Retina (tissue), 1 donor: ENCODE results near the gene NAT8.
"Not testable (repeated sequence)": the region's sequence is repeated elsewhere in the genome, so short reads cannot be mapped to it uniquely, and the experiment has no call there.

ENCODE experiments used
- DNase-seq: peaks from one replicate; pipeline ENCODE4 v3.0.0-alpha.2; 2016

The NAT8 gene, protein sequence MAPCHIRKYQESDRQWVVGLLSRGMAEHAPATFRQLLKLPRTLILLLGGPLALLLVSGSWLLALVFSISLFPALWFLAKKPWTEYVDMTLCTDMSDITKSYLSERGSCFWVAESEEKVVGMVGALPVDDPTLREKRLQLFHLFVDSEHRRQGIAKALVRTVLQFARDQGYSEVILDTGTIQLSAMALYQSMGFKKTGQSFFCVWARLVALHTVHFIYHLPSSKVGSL

GRCh38 chr2:73642338-73643018, at the start of gene NAT8:
TSS of gene NAT8 (minus strand) at chr2:73642422. CDS start at chr2:73641628, 794 bp downstream.
- no peak for DNase-seq

- peak; percentile 31 for DNase-seq
Measured at GRCh38 chr2:73690372-73691088, 48.3 kb upstream of the NAT8 start.

DNA sequence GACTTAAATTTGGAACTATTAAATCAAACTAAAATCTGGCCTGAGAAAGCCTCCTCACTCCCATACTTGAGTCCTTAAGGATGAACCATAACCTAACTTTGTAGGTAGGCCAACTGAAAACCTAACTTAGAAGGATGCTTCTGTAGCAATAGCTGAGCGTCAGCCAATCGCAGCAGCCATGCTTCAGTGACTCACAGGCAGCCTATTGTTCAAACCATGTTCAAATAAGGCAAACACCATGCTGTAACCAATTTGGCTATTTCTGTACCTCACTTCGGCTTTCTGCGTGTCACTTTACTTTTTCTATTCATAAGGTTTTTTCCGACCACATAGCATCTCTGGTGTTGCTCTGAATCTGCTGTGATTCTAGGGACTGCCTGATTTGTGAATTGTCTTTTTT, 46.3 kb upstream of the NAT8 start:
- DNase-seq, result not testable (repeated sequence)

DNA sequence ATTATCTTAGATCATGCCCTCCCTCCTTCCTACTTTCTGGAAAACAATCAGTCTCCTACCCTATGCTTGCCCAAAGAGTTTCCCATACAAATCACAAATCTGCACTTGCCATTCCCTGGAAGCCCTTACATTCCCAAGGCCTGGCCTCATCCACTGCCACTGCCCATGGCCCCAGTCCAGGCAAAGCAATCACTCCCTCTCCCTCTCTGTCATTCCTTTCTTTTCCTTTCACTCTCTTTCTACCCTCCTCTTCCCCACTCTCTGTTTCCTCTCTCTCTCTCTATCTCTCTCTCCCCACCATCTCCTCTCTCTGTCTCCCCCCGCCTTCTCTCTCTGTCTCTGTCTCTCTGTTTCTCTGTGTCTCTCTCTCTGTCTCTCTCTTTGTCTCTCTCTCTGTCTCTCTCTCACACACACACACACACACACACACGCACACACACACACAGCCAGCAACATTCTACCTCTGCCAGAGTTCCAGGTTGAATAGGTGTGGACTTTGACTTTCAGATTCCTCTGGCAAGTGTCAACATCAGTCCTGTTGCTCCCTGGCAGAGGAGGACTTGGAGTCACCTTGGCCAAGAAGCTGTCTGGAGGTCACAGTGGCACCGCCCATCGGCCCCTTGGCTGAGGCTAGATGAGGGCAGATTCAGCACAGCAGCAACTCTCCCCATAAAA, 43.7 kb upstream of the NAT8 start:
- DNase-seq, result no peak

DNA sequence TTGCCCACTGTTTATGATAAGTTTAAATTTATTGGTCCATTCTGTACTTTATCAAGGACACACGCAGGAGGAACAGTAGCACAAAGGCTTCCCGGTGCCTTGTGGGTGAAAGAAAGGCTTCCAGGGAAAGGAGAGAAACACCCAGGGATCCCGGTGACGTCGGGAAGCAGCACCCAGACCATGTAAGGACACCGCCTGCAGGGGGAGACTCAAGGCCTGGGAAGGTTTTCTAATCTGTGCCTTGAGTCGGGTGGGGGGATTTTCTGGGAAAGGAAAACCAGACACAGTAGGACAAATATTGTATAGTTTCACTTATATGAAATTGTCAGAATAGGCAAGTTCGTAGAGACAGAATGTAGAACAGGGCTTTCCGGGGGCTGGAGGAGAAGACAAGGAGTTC, 42.7 kb upstream of the NAT8 start:
- not testable (repeated sequence) for DNase-seq

DNA sequence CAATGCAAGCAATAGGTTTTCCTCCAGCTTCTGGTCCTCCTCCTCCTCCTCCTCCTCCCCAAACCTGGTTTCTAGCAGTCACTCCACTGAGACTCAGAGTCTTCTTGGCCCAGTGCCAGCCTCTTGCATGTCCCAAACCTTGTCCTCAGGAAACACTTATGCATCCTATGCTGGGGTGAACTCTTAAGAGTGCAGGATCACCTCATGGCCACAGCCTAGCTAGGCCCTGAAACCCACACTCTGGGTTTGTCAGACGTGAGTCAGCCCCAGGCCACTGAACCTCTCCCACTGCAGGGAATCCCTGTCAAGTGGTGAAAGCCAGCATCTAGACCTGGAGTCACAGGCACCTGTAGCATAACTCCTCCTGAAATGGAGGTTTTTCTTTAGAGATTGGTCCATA, 42.1 kb upstream of the NAT8 start:
- DNase-seq, result not testable (repeated sequence)

GRCh38 chr2:73679951-73680571, 37.8 kb upstream of the NAT8 start:
- peak; percentile 19 for DNase-seq

DNA sequence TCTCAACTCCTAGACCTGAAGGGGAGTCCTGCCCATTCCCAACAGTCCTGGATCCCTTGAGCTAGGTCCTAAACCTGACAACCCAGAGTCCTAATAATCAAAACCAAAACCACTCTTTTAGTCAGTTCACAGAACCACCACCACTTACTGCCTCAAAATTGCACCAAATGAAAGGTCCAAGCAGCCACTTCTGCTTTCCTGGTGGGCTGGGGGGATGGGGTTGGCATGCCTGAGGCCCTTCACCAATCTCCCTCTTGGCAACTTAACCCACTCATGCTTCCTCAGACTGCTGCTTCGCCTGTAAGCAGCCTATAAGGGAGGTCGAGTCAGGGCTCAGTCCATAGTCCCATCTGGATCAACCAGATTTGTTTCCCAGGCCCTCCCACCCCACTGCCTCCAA, 37.0 kb upstream of the NAT8 start:
- DNase-seq, result not testable (repeated sequence)

DNA sequence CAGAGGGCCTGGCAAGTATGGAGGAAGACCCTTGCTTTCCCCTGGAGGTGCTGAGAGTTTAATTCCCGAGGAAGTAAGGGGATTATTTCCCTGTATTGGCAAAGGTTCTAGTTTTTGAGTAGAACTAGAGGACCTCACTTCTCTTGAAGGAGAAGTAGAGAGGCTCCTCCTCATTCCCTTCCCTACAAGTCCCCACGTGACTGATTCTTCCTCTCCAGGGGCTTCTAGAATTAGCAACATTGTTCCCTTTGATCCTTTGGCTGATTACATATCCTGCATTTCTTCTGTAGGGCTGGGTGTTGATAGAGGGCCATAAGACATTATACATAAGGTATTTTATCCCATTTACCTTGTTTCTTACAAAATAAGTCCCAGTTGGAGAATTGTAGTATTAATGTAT, 35.8 kb upstream of the NAT8 start:
- not testable (repeated sequence) for DNase-seq

DNA sequence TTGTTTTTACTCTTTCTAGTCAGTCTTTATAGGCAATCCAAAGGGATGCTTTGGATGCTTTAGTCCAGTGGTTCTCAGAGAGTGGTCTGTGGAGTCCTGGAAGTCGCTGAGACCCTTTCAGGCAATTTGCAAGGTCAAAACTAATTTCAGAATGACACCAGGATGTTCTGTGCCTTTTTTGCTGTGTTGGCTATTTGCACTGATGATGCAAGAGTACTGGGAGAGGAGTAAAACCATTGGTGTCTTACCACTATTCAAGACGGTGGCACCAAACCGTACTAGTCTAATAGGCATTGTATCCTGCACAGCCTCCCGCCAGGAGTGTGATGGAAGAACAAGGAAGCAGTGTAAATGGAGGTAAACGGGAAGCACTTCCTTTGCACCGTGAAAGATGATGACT, 34.0 kb upstream of the NAT8 start:
- not testable (repeated sequence) for DNase-seq

DNA sequence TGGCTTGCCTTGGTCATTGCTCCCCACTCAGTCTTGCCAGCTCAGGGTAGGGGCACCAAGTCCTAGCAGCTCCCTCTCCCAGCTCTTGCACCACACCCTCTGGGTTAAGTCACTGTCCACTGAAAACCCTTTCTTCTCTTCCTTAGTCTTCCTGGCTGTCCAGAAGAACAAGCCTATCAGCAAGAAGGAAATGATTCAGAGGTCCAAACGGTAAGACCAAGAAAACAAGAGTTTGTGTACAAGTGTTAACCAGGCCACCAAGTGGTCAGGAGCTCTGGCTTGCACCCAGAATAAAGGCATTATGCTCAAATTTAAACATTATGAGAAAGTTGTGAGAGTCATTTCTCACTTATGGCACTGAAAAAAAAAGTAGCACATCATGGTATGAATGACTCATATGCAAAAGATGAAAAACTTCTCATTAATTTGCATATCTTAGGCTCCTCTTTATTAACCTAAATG, 32.5 kb upstream of the NAT8 start:
- DNase-seq, result not testable (repeated sequence)

- DNase-seq, result not testable (repeated sequence)
Measured at GRCh38 chr2:73669976-73670375, 27.8 kb upstream of the NAT8 start.

DNA sequence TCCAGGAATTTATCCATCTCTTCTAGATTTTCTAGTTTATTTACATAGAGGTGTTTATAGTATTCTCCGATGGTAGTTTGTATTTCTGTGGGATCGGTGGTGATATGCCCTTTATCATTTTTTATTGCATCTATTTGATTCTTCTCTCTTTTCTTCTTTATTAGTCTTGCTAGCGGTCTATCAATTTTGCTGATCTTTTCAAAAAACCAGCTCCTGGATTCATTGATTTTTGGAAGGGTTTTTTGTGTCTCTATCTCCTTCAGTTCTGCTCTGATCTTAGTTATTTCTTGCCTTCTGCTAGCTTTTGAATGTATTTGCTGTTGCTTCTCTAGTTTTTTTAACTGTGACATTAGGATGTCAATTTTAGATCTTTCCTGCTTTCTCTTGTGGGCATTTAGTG, 25.0 kb upstream of the NAT8 start:
- not testable (repeated sequence) for DNase-seq

DNA sequence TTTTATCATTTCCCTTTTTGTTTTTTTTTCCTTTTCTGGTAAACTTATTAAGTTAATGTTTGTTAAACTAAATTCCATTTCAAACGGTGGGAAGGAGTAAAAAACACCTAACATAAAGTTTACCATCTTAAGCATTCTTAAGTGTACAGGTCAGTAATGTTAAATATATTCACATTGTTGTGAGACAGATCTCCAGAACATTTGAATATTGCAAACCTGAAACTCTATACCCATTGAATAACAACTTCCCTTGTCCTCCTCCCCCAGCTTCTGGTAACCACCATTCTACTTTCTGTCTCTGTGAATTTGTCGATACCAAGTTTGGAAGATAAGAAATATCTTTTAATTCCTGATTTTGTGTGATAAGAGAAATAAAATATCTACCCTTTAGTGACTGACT, 12.0 kb upstream of the NAT8 start:
- no peak for DNase-seq

DNA sequence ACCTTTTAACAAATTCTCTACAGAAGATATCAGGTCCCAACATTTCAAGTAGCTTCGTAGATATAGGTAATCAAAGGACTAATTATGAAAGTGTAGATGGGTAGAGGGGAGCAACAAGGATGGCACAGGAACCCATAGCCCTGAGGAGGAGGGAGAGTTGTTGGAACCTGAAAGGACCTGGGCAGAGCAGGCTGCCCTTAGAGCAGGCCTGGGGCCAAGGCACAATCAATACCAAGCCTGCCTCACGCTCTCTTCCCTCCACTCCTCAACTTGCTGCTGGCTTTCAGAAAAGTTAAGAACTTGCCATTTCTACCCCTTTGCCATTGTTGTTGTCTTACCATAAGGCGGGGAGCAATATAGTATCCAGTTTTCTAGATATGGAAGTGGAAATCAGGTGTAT, 10.1 kb upstream of the NAT8 start:
- DNase-seq, result no peak

DNA sequence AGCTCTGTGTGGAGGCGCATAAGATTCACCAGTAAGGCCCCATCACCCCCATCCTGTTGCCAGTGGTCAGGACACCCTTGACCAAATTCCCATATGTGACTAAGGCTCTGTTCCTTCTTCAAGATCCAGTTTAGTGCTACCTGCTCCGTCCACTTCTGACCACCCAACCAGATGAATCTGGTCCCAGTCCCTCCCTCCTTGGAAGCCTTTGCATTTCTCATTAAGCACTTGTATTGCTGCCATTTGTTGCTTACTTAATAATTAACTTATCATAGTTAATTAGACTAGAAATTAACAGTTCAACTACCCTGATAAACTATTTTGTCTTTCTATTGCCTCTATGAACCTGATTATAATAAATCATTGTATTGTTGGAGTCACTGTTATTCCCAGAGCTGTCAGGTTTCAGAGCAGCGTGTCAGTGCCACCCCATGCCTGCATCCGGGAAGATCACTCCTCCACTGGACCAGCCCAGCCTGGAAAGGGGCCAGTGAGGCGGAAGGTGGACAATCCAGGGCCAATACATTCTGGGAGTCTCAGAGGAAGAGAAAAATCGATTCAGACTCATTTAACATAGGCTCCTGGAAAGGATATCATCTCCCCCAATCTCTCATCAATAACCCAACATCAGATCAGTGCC, 9.5 kb upstream of the NAT8 start:
- DNase-seq, result no peak

DNA sequence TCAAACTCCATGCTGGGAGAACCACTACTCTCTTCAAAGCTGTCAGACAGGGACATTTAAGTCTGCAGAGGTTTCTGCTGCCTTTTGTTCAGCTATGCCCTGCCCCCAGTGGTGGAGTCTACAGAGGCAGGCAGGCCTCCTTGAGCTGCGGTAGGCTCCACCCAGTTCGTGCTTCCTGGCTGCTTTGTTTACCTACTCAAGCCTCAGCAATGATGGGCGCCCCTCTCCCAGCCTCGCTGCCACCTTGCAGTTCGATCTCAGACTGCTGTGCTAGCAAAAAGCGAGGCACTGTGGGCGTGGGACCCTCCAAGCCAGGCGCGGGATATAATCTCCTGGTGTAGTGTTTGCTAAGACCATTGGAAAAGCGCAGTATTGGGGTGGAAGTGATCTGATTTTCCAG, 5.5 kb upstream of the NAT8 start:
- DNase-seq, result not testable (repeated sequence)

DNA sequence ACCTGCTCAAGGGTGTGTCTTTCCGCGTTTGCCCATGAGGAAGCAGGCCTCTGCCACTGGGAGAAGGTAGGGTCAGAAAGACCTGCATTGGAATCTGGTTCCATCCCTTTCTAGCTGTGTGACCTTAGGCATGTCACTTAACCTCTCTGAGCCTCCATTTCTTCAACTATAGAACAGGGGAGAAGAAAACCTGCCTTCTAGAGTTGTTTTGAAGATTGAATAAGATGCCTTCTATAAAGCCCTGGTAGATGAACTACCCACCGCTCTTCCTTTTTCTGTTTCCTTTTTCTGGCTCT, 507 bp downstream of the NAT8 start:
- DNase-seq, result no peak

DNA sequence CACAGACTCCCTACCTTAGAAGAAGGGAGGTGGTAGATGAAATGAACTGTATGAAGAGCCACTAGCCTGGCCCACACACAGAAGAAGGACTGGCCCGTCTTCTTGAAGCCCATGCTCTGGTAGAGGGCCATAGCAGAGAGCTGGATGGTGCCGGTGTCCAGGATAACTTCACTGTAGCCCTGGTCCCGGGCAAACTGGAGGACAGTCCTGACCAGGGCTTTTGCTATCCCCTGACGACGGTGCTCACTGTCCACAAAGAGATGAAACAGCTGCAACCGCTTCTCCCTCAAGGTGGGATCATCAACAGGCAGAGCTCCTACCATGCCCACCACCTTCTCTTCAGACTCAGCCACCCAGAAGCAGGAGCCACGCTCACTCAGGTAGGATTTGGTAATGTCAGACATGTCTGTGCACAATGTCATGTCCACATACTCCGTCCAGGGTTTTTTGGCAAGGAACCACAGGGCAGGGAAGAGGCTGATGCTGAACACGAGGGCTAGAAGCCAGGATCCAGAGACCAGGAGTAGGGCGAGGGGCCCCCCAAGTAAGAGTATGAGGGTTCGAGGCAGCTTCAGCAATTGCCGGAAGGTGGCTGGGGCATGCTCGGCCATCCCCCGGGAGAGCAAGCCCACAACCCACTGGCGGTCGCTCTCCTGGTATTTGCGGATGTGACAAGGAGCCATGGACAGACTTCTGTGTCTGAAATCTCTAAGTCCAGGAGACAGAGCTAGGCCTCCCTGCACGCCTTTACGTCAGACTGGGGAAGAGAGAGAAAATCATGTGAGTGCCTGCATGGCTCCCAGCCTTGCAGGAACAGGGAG, 1.1 kb downstream of the NAT8 start:
- DNase-seq, result no peak

DNA sequence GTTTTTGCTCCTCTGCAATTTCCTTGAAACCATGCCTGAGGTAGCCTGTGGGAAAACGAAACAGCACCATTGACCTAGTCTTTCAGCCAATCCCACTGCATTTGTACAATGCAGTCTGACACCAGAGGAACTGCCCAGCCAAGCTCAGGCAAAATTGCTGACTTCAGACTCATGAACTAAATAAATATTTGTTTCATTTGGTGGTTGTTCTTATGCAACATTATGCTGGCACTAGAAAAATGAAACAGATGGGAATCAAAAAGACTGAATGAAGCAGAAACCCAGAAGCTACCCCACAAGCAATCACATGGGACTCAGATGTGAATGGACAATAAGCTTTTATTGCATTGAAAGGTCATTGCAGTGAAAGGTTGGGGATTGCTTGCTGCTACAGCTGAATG, 1.7 kb downstream of the NAT8 start:
- DNase-seq, result no peak

DNA sequence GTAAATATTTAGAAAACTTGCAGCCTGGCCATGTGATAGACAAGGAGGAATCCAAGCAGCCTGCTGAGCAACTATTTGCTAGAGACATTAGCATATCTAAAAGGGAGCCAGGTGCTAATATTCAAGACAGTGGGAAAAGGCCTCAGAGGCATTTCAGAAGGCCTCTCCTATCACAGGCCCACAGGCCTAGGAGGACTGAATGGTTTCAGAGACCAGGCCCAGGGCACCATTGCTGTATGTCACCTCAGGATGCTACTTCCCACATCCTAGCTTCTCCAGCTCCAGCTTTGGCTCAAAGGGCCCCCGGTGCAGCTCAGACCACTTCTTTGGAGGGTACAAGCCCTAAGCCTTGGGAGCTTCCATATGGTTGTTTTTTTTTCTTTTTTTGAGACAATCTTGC, 3.8 kb downstream of the NAT8 start:
- no peak for DNase-seq

DNA sequence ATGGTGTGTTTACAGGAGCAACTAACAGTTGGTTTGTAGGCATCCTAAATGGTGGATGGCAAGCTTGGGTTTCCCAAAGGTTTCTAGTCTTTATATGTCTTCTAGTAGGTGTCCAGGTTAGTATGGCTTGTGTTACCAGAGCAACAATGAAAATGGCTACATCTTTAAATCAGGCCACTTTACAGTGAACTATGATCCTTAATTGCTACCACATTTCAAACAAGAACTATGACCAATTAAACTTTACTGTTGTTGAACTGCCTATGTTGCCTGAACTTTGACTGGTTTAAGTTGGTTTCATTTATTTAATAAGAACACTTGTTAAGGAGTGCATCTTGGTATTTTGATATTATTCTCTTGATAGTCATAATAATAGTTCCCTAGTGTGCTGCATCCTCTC, 5.2 kb downstream of the NAT8 start:
- not testable (repeated sequence) for DNase-seq
